GM12873 (cell line): ENCODE data around the gene AFM.

Experiments
- CTCF ChIP-seq: IDR thresholded peaks from 2 replicates; pipeline ENCODE4 v1.5.1; 2012; ENCODE audit warnings: low read depth, mild to moderate bottlenecking, moderate library complexity, low read length, control low read depth; ENCODE audit not compliant: insufficient read depth; ENCODE audit errors: missing control alignments

The AFM gene

GRCh38 chr4:73443224-73443623 is 38.3 kb upstream of the AFM start:
- no peak for TF ChIP-seq CTCF

GRCh38 chr4:73445383-73446335 is 35.9 kb upstream of the AFM start:
- TF ChIP-seq CTCF = peak; percentile 0

GRCh38 chr4:73446336-73446938 is 35.1 kb upstream of the AFM start:
- TF ChIP-seq CTCF = peak; percentile 73

GRCh38 chr4:73447671-73448070 is 33.9 kb upstream of the AFM start:
- TF ChIP-seq CTCF = no peak

- TF ChIP-seq CTCF = no peak
Measured at GRCh38 chr4:73448448-73449203, 32.9 kb upstream of the AFM start.

GRCh38 chr4:73450398-73451004 is 31.0 kb upstream of the AFM start:
- TF ChIP-seq CTCF = no peak
